Adrenal gland (tissue), 12 donors: ENCODE data around the gene CELF3. TPM values are rescaled to one million over a fixed set of nuclear protein-coding genes. Genes with fewer than 3 reads are reported as not detected.

ENCODE experiments used
- DNase-seq, 7 donors: peaks; one replicate each; pipeline ENCODE4 v3.0.0-alpha.2; 2019 to 2020
- H3K27ac ChIP-seq, 5 donors: fragments of 200-600 bp; sonication (generic) in 4 of 5; 1 replicate in 3 of 5; 2 replicates in 2 of 5; pipeline versions ENCODE4 v1.5.1 to v1.8.0; 2016 to 2020; ENCODE audit warnings: mild to moderate bottlenecking in 1 of 5
- H3K27me3 ChIP-seq: fragments of 200-600 bp; 2 replicates; pipeline ENCODE4 v1.8.0; 2021
- H3K36me3 ChIP-seq, 2 donors: fragments of 200-600 bp; replicated peaks in 1 of 2; 1 replicate in 1 of 2; 2 replicates in 1 of 2; pipeline versions ENCODE4 v1.5.1 to v1.8.0; 2018 to 2022
- H3K4me1 ChIP-seq, 2 donors: fragments of 200-600 bp; replicated peaks in 1 of 2; 1 replicate in 1 of 2; 2 replicates in 1 of 2; pipeline versions ENCODE4 v1.5.1 to v1.8.0; 2018 to 2021
- H3K4me3 ChIP-seq, 4 donors: fragments of 200-600 bp; sonication (generic) in 3 of 4; one replicate each; pipeline ENCODE4 v1.5.1; 2016 to 2018
- H3K9me3 ChIP-seq, 3 donors: fragments of 200-600 bp; sonication (generic) in 1 of 3; replicated peaks in 1 of 3; 1 replicate in 2 of 3; 2 replicates in 1 of 3; pipeline versions ENCODE4 v1.5.1 to v1.8.0; 2016 to 2021
- POLR2A ChIP-seq, 2 donors: fragments of 450-650 bp; IDR thresholded peaks; one replicate each; pipeline ENCODE4 v1.6.1; 2017; ENCODE audit warnings: antibody characterized with exemption in 2 of 2, mild to moderate bottlenecking in 2 of 2, moderate library complexity in 1 of 2
- WGBS, 4 donors: extraction: QIAGEN DNeasy Blood & Tissue Kit in 2 of 4; methylation state at CpG; one replicate each; pipeline versions ENCODE4 v1.1.5 to v1.1.7; 2013 to 2017; 5-methylcytosine and 5-hydroxymethylcytosine counted together
- intact Hi-C, 2 donors: fragments of 100-400 bp; cut with DNase I; formaldehyde crosslinking; loops; one replicate each; pipeline versions ENCODE4 v1.14.1 to v1.15.0; 2022 to 2023
- polyA plus RNA-seq, 3 donors: library from polyadenylated mRNA; stranded (reverse); fragments of 200-250 nt in 2 of 3; fragments of 350-450 nt in 1 of 3; fragmentation: Illumina TruSeq in 1 of 3; extraction: RNeasy Lipid Tissue Mini Kit (QIAGEN cat#74804) in 1 of 3; gene quantifications; one replicate each; pipeline ENCODE4 v1.2.3, GENCODE V29; 2013 to 2014
- total RNA-seq, 9 donors: library from RNA; depleted of rRNA in 4 of 9; stranded (reverse); fragments of >200 nt in 4 of 9; fragments of 120-200 nt in 1 of 9; fragmentation: NEBNext Ultra II Directional in 1 of 9; extraction: Animal tissue kit (Norgen Biotek cat#: 25700) in 1 of 9; gene quantifications; one replicate each; pipeline versions ENCODE4 v1.1.0 to v1.2.4, GENCODE V29; 2013 to 2023
- TF ChIP-seq, protein P1 (sequence below), 6 experiments: fragments of 450-650 bp in 4 of 6; fragments of 200-600 bp in 2 of 6; sonication (generic) in 1 of 6; IDR thresholded peaks; 1 replicate in 5 of 6; 2 replicates in 1 of 6; pipeline versions ENCODE4 v1.5.1 to v1.8.0; 2016 to 2021; ENCODE audit warnings: antibody characterized with exemption in 6 of 6, mild to moderate bottlenecking in 2 of 6, moderate library complexity in 1 of 6
- donor health status: healthy with polysubstance abuse.
- donor health status: Bipolar disorder and iron deficiency.
- donor health status: DM: yes; HTN: yes; CAD: no.
- donor health status: DM: no; HTN: no; CAD: no.
- donor health status: DM: no; HTN: no; CAD: no.
- donor health status: DM: yes; HTN: yes; CAD: no.

CELF3 gene
- total and polyA plus RNA-seq, 12 donors, result 0.10 to 128 (median 7.7) TPM; not detected in 3

DNA sequence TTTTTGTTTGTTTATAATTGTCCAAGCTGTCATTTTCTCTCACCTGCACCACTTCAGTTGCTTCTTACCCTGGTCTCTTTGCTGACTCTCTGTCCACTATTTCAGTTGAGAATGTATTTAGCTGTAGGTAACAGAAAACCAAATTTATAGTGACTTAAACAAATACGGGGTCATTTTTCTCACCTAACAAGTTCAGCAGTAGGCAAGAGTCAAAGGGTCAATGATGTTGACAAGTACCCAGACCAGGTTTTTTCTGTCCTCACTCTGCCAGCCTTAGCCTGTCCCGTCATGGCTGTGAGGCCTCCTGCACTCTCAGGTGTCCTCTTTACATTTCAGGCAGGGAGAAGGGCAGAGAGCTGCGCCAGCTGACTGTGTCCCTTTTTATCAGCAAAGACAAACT is 16.5 kb upstream of the CELF3 start:
- Histone ChIP-seq H3K36me3 (no peaks in the 10 kb centered on the region), H3K27ac (no peak overlapping the region), H3K4me3 (no peak overlapping the region), H3K9me3 (no peaks in the 10 kb centered on the region), H3K4me1 (no peaks in the 10 kb centered on the region), H3K27me3 (peaks cover 5% of the 10 kb centered on the region)
- 75 to 82% (median 81%) methylated on average over 3 of the region's 3 CpGs for whole genome bisulfite sequencing, 4 donors
- no peak for TF ChIP-seq POLR2A (IDR thresholded peaks at IDR 0.05)
- TF ChIP-seq, protein P1, sequence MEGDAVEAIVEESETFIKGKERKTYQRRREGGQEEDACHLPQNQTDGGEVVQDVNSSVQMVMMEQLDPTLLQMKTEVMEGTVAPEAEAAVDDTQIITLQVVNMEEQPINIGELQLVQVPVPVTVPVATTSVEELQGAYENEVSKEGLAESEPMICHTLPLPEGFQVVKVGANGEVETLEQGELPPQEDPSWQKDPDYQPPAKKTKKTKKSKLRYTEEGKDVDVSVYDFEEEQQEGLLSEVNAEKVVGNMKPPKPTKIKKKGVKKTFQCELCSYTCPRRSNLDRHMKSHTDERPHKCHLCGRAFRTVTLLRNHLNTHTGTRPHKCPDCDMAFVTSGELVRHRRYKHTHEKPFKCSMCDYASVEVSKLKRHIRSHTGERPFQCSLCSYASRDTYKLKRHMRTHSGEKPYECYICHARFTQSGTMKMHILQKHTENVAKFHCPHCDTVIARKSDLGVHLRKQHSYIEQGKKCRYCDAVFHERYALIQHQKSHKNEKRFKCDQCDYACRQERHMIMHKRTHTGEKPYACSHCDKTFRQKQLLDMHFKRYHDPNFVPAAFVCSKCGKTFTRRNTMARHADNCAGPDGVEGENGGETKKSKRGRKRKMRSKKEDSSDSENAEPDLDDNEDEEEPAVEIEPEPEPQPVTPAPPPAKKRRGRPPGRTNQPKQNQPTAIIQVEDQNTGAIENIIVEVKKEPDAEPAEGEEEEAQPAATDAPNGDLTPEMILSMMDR (IDR thresholded peaks at IDR 0.05), result no peak
- intact Hi-C loops, result loop anchor here (5.0 to 10.0 kb wide), 2 partner anchors 141 to 268 kb away; no protein-coding TSS in a partner anchor
- DNase-seq, result peak in 1 of 7 donors; percentile 18

DNA sequence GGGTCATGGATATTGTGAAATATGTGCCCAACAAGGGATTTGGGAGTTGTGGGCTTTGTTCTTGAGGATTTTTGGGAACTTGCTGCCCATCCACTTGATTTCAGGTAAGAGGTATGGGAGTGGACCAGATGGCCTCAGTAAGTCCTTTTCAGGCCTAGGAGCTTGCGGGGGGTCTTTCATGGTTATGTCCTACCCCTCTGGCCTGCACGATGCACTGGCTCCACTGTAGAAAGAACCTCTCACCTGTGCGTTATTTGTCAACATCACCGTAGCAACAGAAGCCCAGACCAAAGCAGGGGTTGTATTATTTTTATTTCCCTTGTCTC is 13.3 kb upstream of the CELF3 start:
- WGBS, 4 donors, result 82 to 93% (median 84%) methylated on average over 3 to 4 of the region's 4 CpGs

DNA sequence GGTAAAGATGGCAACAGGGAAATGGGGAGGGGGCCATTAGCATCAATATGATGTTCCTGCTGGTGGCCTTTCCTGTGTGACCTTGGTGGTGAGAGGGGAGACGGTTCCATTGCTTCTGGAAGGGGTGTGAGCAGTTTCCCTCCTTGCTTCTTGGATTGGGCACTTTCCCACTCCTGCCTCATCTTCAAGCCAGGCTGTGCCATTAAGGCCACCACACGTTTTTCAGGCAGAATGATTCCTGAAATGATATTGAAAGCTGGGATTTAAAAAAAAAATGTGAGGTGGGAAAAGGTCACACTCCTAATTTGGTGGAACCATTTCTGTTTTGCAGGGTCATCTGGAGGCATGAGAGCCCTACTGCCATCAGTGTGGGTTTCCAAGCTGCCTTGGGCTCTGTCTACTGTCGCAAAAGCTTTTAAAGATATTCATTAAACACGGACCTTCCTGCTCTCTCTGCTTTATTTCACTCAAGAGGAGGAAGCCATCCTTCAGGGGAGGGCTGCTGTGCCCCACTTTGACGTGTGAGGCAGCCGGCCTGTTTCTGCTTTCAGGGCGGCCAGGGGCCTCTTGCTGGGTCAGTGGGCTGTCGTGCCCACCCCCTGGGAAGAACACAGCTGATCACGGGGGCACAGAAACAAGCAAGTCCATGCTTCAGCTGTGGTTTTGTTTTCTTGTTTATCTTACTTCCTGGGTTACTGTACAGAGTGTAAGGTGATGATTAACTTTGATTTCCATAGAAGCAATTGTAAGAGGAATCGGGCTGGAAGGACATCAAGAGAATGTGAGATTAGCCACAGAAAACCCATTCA is 12.8 kb upstream of the CELF3 start:
- Histone ChIP-seq H3K27ac (no peak overlapping the region), H3K4me1 (no peaks in the 10 kb centered on the region), H3K27me3 (peaks cover 5% of the 10 kb centered on the region), H3K4me3 (no peak overlapping the region), H3K36me3 (no peaks in the 10 kb centered on the region), H3K9me3 (no peaks in the 10 kb centered on the region)
- 52 to 71% (median 60%) methylated on average over 10 of the region's 10 CpGs for WGBS, 4 donors
- TF ChIP-seq, protein P1 (IDR thresholded peaks at IDR 0.05), result no peak
- TF ChIP-seq POLR2A (IDR thresholded peaks at IDR 0.05), result no peak
- intact Hi-C loops, result no loop called here
- DNase-seq, result peak in 1 of 7 donors; percentile 48

More for the DNA sequence above, 13.3 kb upstream of the CELF3 start:
- Histone ChIP-seq H3K36me3 (no peaks in the 10 kb centered on the region), H3K9me3 (no peaks in the 10 kb centered on the region), H3K4me3 (no peak overlapping the region), H3K27me3 (peaks cover 5% of the 10 kb centered on the region), H3K27ac (no peak overlapping the region), H3K4me1 (no peaks in the 10 kb centered on the region)
- TF ChIP-seq POLR2A (IDR thresholded peaks at IDR 0.05), result no peak
- TF ChIP-seq, protein P1 (IDR thresholded peaks at IDR 0.05), result no peak
- intact Hi-C loops, result loop anchor here (5.0 to 10.0 kb wide), 2 partner anchors 138 to 265 kb away; no protein-coding TSS in a partner anchor
- DNase-seq, result peak in 1 of 7 donors; percentile 43

DNA sequence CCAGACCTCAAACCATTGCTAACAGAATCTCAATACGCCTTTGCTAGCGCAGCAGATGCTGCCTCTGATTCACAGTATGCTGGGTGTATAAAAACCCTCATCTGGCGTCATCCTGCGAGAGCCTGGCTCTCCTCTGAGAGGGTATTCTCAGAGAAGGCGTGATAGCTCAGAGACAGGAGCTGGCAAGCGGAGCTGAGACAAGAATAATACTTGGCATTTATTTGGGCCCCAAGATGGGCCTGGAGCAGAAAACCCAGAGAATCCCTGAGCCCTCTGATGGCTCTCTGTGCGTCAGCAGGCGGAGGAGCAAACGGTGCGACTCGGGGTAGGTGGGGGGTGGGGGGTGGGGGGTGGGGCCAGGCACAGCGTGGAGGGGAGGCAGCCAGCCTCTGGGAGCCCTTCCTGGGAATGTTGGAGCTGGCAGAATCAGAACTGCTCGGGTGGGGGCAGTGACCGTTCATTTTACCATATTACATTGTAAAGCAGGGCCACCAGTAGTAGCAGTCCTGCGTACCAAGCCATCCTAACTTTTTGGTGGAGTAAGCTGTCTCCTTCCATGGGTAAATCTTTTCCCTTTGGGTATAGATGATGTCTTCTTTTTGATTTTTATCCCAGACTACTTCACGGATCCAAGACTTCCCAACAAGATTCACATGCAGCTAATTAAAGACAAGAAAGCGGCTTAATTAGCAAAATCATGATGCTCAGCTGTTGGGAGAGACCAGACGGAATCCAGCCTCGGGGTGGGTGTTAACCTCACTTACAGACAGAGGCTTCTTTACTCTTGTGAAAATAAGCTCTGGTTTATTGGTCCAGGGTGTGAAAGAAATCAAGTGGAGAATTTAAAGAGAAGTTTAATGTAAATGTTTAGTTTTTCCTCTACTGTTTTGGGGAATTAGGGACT is 11.8 kb upstream of the CELF3 start:
- WGBS, 4 donors, result 43 to 55% (median 51%) methylated on average over 18 to 19 of the region's 19 CpGs
- peak in 1 of 7 donors; percentile 67 for DNase-seq
- Histone ChIP-seq H3K4me3 (no peak overlapping the region), H3K36me3 (no peaks in the 10 kb centered on the region), H3K9me3 (no peaks in the 10 kb centered on the region), H3K27me3 (peaks cover 5% of the 10 kb centered on the region), H3K4me1 (peaks cover 0 to 4% of the 10 kb centered on the region in 2 donors), H3K27ac (peak overlapping the region in 1 of 5 donors; percentile 57)
- TF ChIP-seq, protein P1 (IDR thresholded peaks at IDR 0.05), result no peak
- TF ChIP-seq POLR2A (IDR thresholded peaks at IDR 0.05), result no peak
- intact Hi-C loops, result no loop called here
